IMR-90 (cell line): ENCODE data around the gene SOCS4. TPM values are rescaled to one million over a fixed set of nuclear protein-coding genes. Genes with fewer than 3 reads are reported as not detected.

Source experiments
- ATAC-seq: fragments of 200-7000 bp; cut with Tn5 transposase; 2 replicates; pipeline ENCODE4 v1.9.1; 2020; ENCODE audit warnings: low read depth, mild to moderate bottlenecking, moderate library complexity
- BruUV-seq: library from RNA; stranded (reverse); fragments of 400-500 nt; replicated peaks from 2 replicates; lab custom pipeline; 2021; lab: Mats Ljungman, UMichigan
- CTCF ChIA-PET: fragments of 300-600 bp; formaldehyde crosslinking; extraction: SDS; loops from one replicate; lab custom pipeline; 2021; ENCODE audit warnings: antibody characterized with exemption; lab: Yijun Ruan, JAX
- POLR2A ChIA-PET: fragments of 300-600 bp; sonication (Branson Sonifier 250); formaldehyde crosslinking; loops from one replicate; lab custom pipeline; 2022; ENCODE audit warnings: antibody characterized with exemption; ENCODE audit not compliant: unreplicated experiment; lab: Charles Lee
- DNase-seq: peaks from one replicate; pipeline ENCODE4 v3.0.0; 2013
- H2AFZ ChIP-seq: replicated peaks from 2 replicates; pipeline ENCODE3; 2013; ENCODE audit warnings: low read length, mild to moderate bottlenecking; ENCODE audit not compliant: poor library complexity
- H2AK5ac ChIP-seq: 2 replicates; pipeline ENCODE4 v1.6.1; 2013; ENCODE audit warnings: low read depth, low read length, inconsistent platforms
- H2AK9ac ChIP-seq: replicated peaks from 2 replicates; pipeline ENCODE3; 2013; ENCODE audit warnings: mild to moderate bottlenecking, low read depth, low read length, moderate library complexity; ENCODE audit not compliant: poor library complexity
- H2BK120ac ChIP-seq: 2 replicates; pipeline ENCODE4 v1.6.1; 2013; ENCODE audit warnings: low read depth, low read length, inconsistent platforms
- H2BK15ac ChIP-seq: 3 replicates; pipeline ENCODE4 v1.6.1; 2013; ENCODE audit warnings: low read depth, low read length, inconsistent platforms
- H2BK20ac ChIP-seq: 2 replicates; pipeline ENCODE4 v1.6.1; 2013; ENCODE audit warnings: low read depth, mild to moderate bottlenecking, inconsistent platforms, low read length, moderate library complexity
- H2BK5ac ChIP-seq: 2 replicates; pipeline ENCODE4 v1.6.1; 2013; ENCODE audit warnings: mild to moderate bottlenecking, low read depth, low read length, inconsistent platforms; ENCODE audit not compliant: poor library complexity, severe bottlenecking
- H3K14ac ChIP-seq: replicated peaks from 2 replicates; pipeline ENCODE4 v1.6.1; 2013; ENCODE audit warnings: low read depth, low read length, inconsistent platforms
- H3K18ac ChIP-seq: 2 replicates; pipeline ENCODE4 v1.6.1; 2013; ENCODE audit warnings: low read depth, low read length, control low read depth
- H3K23ac ChIP-seq: 2 replicates; pipeline ENCODE4 v1.6.1; 2013; ENCODE audit warnings: low read depth, low read length, inconsistent platforms
- H3K27ac ChIP-seq: 2 replicates; pipeline ENCODE4 v1.5.1; 2013; ENCODE audit warnings: mild to moderate bottlenecking, control low read depth, low read length; ENCODE audit not compliant: insufficient read depth
- H3K27me3 ChIP-seq: 2 replicates; pipeline ENCODE4 v1.6.1; 2013; ENCODE audit warnings: low read length; ENCODE audit not compliant: control insufficient read depth, insufficient read depth
- H3K36me3 ChIP-seq: 2 replicates; pipeline ENCODE4 v1.6.1; 2013; ENCODE audit warnings: low read length, mixed read lengths; ENCODE audit not compliant: control insufficient read depth, insufficient read depth
- H3K4ac ChIP-seq: 2 replicates; pipeline ENCODE4 v1.6.1; 2013; ENCODE audit warnings: low read depth, low read length, inconsistent platforms
- H3K4me1 ChIP-seq: 2 replicates; pipeline ENCODE4 v1.6.1; 2013; ENCODE audit warnings: low read length, mixed read lengths; ENCODE audit not compliant: control insufficient read depth, insufficient read depth
- H3K4me2 ChIP-seq: 2 replicates; pipeline ENCODE4 v1.6.1; 2013; ENCODE audit warnings: low read depth, mild to moderate bottlenecking, control low read depth, low read length, moderate library complexity
- H3K4me3 ChIP-seq: 2 replicates; pipeline ENCODE4 v1.5.1; 2013; ENCODE audit warnings: low read depth, mild to moderate bottlenecking, control low read depth, low read length, moderate library complexity; ENCODE audit not compliant: insufficient read depth
- H3K56ac ChIP-seq: 2 replicates; pipeline ENCODE4 v1.6.1; 2013; ENCODE audit warnings: low read length, inconsistent platforms; ENCODE audit not compliant: insufficient read depth; ENCODE audit errors: extremely low read depth
- H3K79me1 ChIP-seq, 2 experiments: 2 replicates each; pipeline ENCODE4 v1.6.1; 2013; ENCODE audit warnings: low read length in 2 of 2, inconsistent platforms in 1 of 2, low read depth in 1 of 2
- H3K9ac ChIP-seq: 2 replicates; pipeline ENCODE4 v1.6.1; 2013; ENCODE audit warnings: low read depth, low read length, control low read depth
- H3K9me1 ChIP-seq: 2 replicates; pipeline ENCODE4 v1.6.1; 2013; ENCODE audit warnings: low read length, inconsistent platforms; ENCODE audit not compliant: insufficient read depth
- H3K9me3 ChIP-seq: 2 replicates; pipeline ENCODE4 v1.6.1; 2013; ENCODE audit warnings: low read length; ENCODE audit not compliant: control insufficient read depth, insufficient read depth
- H4K20me1 ChIP-seq: 2 replicates; pipeline ENCODE4 v1.6.1; 2013; ENCODE audit warnings: low read length, inconsistent platforms; ENCODE audit not compliant: insufficient read depth
- H4K5ac ChIP-seq: 2 replicates; pipeline ENCODE4 v1.6.1; 2013; ENCODE audit warnings: mild to moderate bottlenecking, low read depth, low read length, control low read depth
- H4K8ac ChIP-seq, 2 experiments: 2 replicates each; pipeline ENCODE4 v1.6.1; 2013; ENCODE audit warnings: low read depth in 2 of 2, low read length in 2 of 2, control low read depth in 1 of 2, inconsistent platforms in 1 of 2
- H4K91ac ChIP-seq: 2 replicates; pipeline ENCODE4 v1.6.1; 2013; ENCODE audit warnings: low read depth, low read length, inconsistent platforms; ENCODE audit not compliant: insufficient read depth
- BHLHE40 ChIP-seq: fragments of 150-350 bp; IDR thresholded peaks from 2 replicates; pipeline ENCODE4 v1.6.1; 2016; ENCODE audit warnings: mild to moderate bottlenecking, low read depth, low read length
- CEBPB ChIP-seq: IDR thresholded peaks from 2 replicates; pipeline ENCODE4 v1.6.1; 2012; ENCODE audit warnings: low read depth, low read length, improper control_type of control experiment
- CHD1 ChIP-seq: IDR thresholded peaks from 2 replicates; pipeline ENCODE4 v1.6.1; 2012; ENCODE audit warnings: low read depth, low read length, improper control_type of control experiment
- CTCF ChIP-seq: conservative IDR thresholded peaks from 2 replicates; pipeline ENCODE4 v1.5.1; 2012; ENCODE audit warnings: mild to moderate bottlenecking, low read depth, low read length, improper control_type of control experiment
- FOS ChIP-seq: fragments of 150-350 bp; IDR thresholded peaks from 2 replicates; pipeline ENCODE4 v1.6.1; 2016; ENCODE audit warnings: low read depth, low read length
- MAFK ChIP-seq: IDR thresholded peaks from 2 replicates; pipeline ENCODE4 v1.6.1; 2012; ENCODE audit warnings: low read depth, low read length, improper control_type of control experiment
- MAZ ChIP-seq: IDR thresholded peaks from 2 replicates; pipeline ENCODE4 v1.6.1; 2012; ENCODE audit warnings: low read depth, mild to moderate bottlenecking, low read length, improper control_type of control experiment, moderate library complexity, borderline replicate concordance
- MXI1 ChIP-seq: IDR thresholded peaks from 2 replicates; pipeline ENCODE4 v1.6.1; 2012; ENCODE audit warnings: low read depth, mild to moderate bottlenecking, low read length, moderate library complexity, borderline replicate concordance
- NFE2L2 ChIP-seq: fragments of 150-350 bp; IDR thresholded peaks from 2 replicates; pipeline ENCODE4 v1.6.1; 2016; ENCODE audit warnings: low read depth, mild to moderate bottlenecking, low read length
- POLR2A ChIP-seq: IDR thresholded peaks from 2 replicates; pipeline ENCODE4 v1.6.1; 2012; ENCODE audit warnings: mild to moderate bottlenecking, low read depth, low read length
- RAD21 ChIP-seq: IDR thresholded peaks from 2 replicates; pipeline ENCODE4 v1.6.1; 2012; ENCODE audit warnings: low read length, improper control_type of control experiment
- RCOR1 ChIP-seq: IDR thresholded peaks from 2 replicates; pipeline ENCODE4 v1.6.1; 2012; ENCODE audit warnings: mild to moderate bottlenecking, low read length, improper control_type of control experiment; ENCODE audit not compliant: insufficient replicate concordance
- RFX5 ChIP-seq: IDR thresholded peaks from 2 replicates; pipeline ENCODE4 v1.8.0; 2012; ENCODE audit warnings: low read depth, mild to moderate bottlenecking, low read length, moderate library complexity
- SMC3 ChIP-seq: fragments of 150-350 bp; IDR thresholded peaks from 2 replicates; pipeline ENCODE4 v1.6.1; 2016; ENCODE audit warnings: low read depth, mild to moderate bottlenecking, antibody characterized with exemption, low read length, moderate library complexity
- USF2 ChIP-seq: fragments of 150-350 bp; IDR thresholded peaks from 2 replicates; pipeline ENCODE4 v1.6.1; 2017; ENCODE audit warnings: mild to moderate bottlenecking, antibody characterized with exemption, low read length, low read depth
- WGBS, 2 experiments: methylation state at CpG; one replicate each; pipeline versions ENCODE4 v1.1.5 to v1.1.7; 2013; ENCODE audit warnings: missing lambda C conversion rate in 2 of 2; ENCODE audit not compliant: insufficient read length in 1 of 2; ENCODE audit errors: extremely low coverage in 2 of 2; 5-methylcytosine and 5-hydroxymethylcytosine counted together
- dilution Hi-C: fragments of 300-500 bp; cut with HindIII; formaldehyde crosslinking; loops from one replicate; pipeline ENCODE4 v1.14.3; 2018; ENCODE audit warnings: low sequenced_read_pairs; ENCODE audit not compliant: unreplicated experiment
- in situ Hi-C: fragments of 300-500 bp; cut with MboI; formaldehyde crosslinking; loops from 3 replicates; pipeline ENCODE4 v1.14.3; 2019; ENCODE audit warnings: low sequenced_read_pairs, inconsistent platforms, mixed read lengths
- intact Hi-C: fragments of 100-400 bp; cut with micrococcal nuclease; formaldehyde crosslinking; loops from 2 replicates; pipeline ENCODE4 v1.10.0; 2022
- polyA plus RNA-seq, 3 experiments: library from polyadenylated mRNA; depleted of rRNA; stranded (reverse); fragments of >200 nt; gene quantifications; 2 replicates each; pipeline ENCODE4 v1.2.3, GENCODE V29; 2012; ENCODE audit warnings: low replicate concordance in 1 of 3
- total RNA-seq: library from RNA; depleted of rRNA; stranded (reverse); fragments of >200 nt; gene quantifications from 2 replicates; pipeline ENCODE4 v1.2.3, GENCODE V29; 2012
- TF ChIP-seq, protein P1 (sequence below): fragments of 150-350 bp; IDR thresholded peaks from 2 replicates; pipeline ENCODE4 v1.6.1; 2016; ENCODE audit warnings: low read depth, mild to moderate bottlenecking, low read length, moderate library complexity, borderline replicate concordance

The SOCS4 gene
- total and polyA plus RNA-seq, 2 of the 4 experiments (the other 2 are of a cell fraction) = 4.6 to 12.7 TPM

DNA sequence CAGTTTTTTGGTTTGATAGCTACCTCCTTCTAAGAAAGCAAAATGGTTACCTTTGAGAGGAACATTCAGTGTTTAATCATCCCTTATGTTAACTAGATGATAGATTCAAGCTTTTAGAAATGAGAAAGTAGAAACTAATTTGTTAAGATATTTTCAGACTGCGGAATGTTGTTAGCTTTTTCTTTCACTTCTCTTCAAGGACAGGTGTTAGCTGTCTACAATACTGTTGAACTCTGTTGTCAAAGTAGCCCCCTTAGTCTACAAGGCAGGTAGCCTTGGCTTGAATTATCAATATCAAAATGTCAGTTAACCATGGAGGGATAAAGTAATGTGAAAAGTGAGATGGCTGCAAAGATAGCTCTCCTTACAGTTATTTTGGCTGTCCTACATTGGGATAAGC, 39.2 kb downstream of the SOCS4 start:
- no peak overlapping the region for H4K5ac ChIP-seq
- no TSS peak for BruUV-seq
- no peak overlapping the region for H4K91ac ChIP-seq
- H2BK20ac ChIP-seq = no peak overlapping the region
- no peak overlapping the region for H3K18ac ChIP-seq
- H3K4ac ChIP-seq = no peak overlapping the region
- no peak overlapping the region for H3K27ac ChIP-seq
- H3K9me1 ChIP-seq = peaks cover 10% of the 10 kb centered on the region
- no peak overlapping the region for H2AK5ac ChIP-seq
- no CpG with 5 or more reads among the region's 1 CpG for WGBS, 2 experiments
- H3K27me3 ChIP-seq = no peaks in the 10 kb centered on the region
- H3K4me2 ChIP-seq = no peak overlapping the region
- intact Hi-C loops (no loop called here), dilution Hi-C loops (no loop called here), in situ Hi-C loops (no loop called here)
- H4K20me1 ChIP-seq = peaks cover 38% of the 10 kb centered on the region
- H3K23ac ChIP-seq = no peak overlapping the region
- H2AFZ ChIP-seq = no peak overlapping the region
- ChIA-PET CTCF (interaction anchor here (0.6 to 0.7 kb wide), 3 partner anchors 17 to 355 kb away, joined by 3 to 4 read pairs (median 3); no protein-coding TSS in a partner anchor), POLR2A (no interaction called here)
- H2AK9ac ChIP-seq = no peak overlapping the region
- H3K14ac ChIP-seq = no peak overlapping the region
- no peak overlapping the region for H2BK120ac ChIP-seq
- no peak overlapping the region for H3K9ac ChIP-seq
- no peak overlapping the region for H3K4me3 ChIP-seq
- H3K4me1 ChIP-seq = peaks cover 7% of the 10 kb centered on the region; the same call in 1 of the 2 replicates
- no peak overlapping the region for H4K8ac ChIP-seq
- no peak for ATAC-seq
- peaks cover 11 to 54% of the 10 kb centered on the region in 2 experiments for H3K79me1 ChIP-seq
- DNase-seq = no peak
- TF ChIP-seq RAD21 (no peak), MAZ (no peak), MXI1 (no peak), SMC3 (no peak), NFE2L2 (no peak), MAFK (no peak), FOS (no peak), RFX5 (no peak), RCOR1 (no peak), BHLHE40 (no peak), CEBPB (no peak), CHD1 (no peak), POLR2A (no peak), CTCF (no peak), USF2 (no peak)
- TF ChIP-seq, protein P1, sequence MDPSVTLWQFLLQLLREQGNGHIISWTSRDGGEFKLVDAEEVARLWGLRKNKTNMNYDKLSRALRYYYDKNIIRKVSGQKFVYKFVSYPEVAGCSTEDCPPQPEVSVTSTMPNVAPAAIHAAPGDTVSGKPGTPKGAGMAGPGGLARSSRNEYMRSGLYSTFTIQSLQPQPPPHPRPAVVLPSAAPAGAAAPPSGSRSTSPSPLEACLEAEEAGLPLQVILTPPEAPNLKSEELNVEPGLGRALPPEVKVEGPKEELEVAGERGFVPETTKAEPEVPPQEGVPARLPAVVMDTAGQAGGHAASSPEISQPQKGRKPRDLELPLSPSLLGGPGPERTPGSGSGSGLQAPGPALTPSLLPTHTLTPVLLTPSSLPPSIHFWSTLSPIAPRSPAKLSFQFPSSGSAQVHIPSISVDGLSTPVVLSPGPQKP = no peak
- no peak overlapping the region for H2BK15ac ChIP-seq
- peaks cover 24% of the 10 kb centered on the region for H3K36me3 ChIP-seq
- H3K56ac ChIP-seq = no peak overlapping the region
- no peaks in the 10 kb centered on the region for H3K9me3 ChIP-seq
- no peak overlapping the region for H2BK5ac ChIP-seq
